HG03521 (cell line): ENCODE results near the gene PTPRE.

Source experiments
- ATAC-seq: cut with Tn5 transposase; IDR thresholded peaks from one replicate; pipeline ENCODE4 v1.9.1; 2021; ENCODE audit warnings: mild to moderate bottlenecking, moderate library complexity; ENCODE audit not compliant: unreplicated experiment

Gene PTPRE

GRCh38 chr10:127882391-127882790 is 24.5 kb upstream of the PTPRE start:
- ATAC-seq, result no peak

GRCh38 chr10:127882801-127883459 is 24.0 kb upstream of the PTPRE start:
- no peak for ATAC-seq

GRCh38 chr10:127883516-127883915 is 23.4 kb upstream of the PTPRE start:
- ATAC-seq, result no peak

GRCh38 chr10:127884501-127884900 is 22.4 kb upstream of the PTPRE start:
- ATAC-seq, result no peak

GRCh38 chr10:127886371-127887051 is 20.4 kb upstream of the PTPRE start:
- no peak for ATAC-seq

GRCh38 chr10:127887541-127888415 is 19.1 kb upstream of the PTPRE start:
- no peak for ATAC-seq

GRCh38 chr10:127888521-127889312 is 18.2 kb upstream of the PTPRE start:
- ATAC-seq, result no peak

GRCh38 chr10:127889605-127890195 is 17.2 kb upstream of the PTPRE start:
- ATAC-seq, result no peak

GRCh38 chr10:127890216-127890615 is 16.7 kb upstream of the PTPRE start:
- ATAC-seq, result no peak

GRCh38 chr10:127890832-127891334 is 16.0 kb upstream of the PTPRE start:
- no peak for ATAC-seq

- no peak for ATAC-seq
Measured at GRCh38 chr10:127892743-127893142, 14.2 kb upstream of the PTPRE start, which contains the start of gene CLRN3. Gene CLRN3 (minus strand): TSS chr10:127892941. CDS start chr10:127892784, 157 bp downstream.

- no peak for ATAC-seq
Measured at GRCh38 chr10:127894146-127894545, 12.8 kb upstream of the PTPRE start.

GRCh38 chr10:127896590-127896989 is 10.3 kb upstream of the PTPRE start:
- ATAC-seq, result no peak

GRCh38 chr10:127897177-127897576 is 9.7 kb upstream of the PTPRE start:
- no peak for ATAC-seq

- ATAC-seq, result no peak
Measured at GRCh38 chr10:127899766-127900387, 7.0 kb upstream of the PTPRE start.

- no peak for ATAC-seq
Measured at GRCh38 chr10:127903789-127904188, 3.1 kb upstream of the PTPRE start.

GRCh38 chr10:127904311-127905000 is 2.4 kb upstream of the PTPRE start:
- no peak for ATAC-seq

- no peak for ATAC-seq
Measured at GRCh38 chr10:127905001-127905847, 1.7 kb upstream of the PTPRE start.
